ENCODE data around the gene NEDD8. TPM values are rescaled to one million over a fixed set of nuclear protein-coding genes. Genes with fewer than 3 reads are reported as not detected.
"Not testable (repeated sequence)": the region's sequence is repeated elsewhere in the genome, so short reads cannot be mapped to it uniquely, and the experiment has no call there.

The NEDD8 gene
- total RNA-seq, 1 experiment from 2014 or later: 129 TPM

DNA sequence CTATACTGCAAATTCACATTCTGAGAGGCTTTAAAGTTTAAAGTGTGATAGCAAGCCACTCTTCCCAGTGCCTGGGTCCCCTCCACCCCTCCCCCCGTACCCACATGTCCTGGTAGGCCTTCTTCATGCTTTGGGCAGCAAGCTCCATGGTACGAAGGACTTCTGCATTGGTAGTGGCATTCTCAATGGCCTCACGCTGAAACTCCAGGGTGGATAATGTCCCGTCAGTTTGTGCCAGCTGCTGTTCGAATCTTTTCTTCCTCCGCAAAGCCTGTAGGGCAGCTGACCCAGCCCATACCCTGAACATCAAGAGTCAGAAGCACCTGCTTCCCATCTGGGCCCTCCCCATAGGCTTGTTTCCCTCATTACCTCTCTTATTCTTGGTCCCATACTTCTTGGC lies 20.9 kb downstream of the NEDD8 start:
- no peak for DNase-seq (ENCODE audit: low read depth)
- in situ Hi-C loops (cut with HindIII; ENCODE audit: low pct_unique_long_range_greater_than_20kb, low sequenced_read_pairs): no loop called here

DNA sequence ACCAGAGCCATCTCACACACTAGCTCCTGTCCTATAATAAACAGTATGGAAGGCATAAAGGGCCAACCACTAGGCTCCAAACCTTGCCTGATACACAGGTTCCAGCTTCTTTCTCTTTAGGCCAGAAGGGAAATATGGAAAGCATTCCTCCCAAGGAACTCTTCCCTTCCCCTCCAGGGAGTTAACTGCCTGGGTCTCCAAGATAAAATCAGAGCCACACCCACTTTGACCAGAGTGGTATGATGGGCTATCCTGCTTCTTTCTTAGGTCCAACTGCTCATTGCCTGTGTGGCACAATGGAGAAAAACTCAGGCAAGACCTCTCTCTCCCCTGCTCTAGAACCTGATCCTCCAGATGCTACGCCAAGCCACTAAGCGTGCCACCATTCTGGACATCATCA lies 24.5 kb downstream of the NEDD8 start:
- in situ Hi-C loops (cut with HindIII; ENCODE audit: low pct_unique_long_range_greater_than_20kb, low sequenced_read_pairs): no loop called here

DNA sequence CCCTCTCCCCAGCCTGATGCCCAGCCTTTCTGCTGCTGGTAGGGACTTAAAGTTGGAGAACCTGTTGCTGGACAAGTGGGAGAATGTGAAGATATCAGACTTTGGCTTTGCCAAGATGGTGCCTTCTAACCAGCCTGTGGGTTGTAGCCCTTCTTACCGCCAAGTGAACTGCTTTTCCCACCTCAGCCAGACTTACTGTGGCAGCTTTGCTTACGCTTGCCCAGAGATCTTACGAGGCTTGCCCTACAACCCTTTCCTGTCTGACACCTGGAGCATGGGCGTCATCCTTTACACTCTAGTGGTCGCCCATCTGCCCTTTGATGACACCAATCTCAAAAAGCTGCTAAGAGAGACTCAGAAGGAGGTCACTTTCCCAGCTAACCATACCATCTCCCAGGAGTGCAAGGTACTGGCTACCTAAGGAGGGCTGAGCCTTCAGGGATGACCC lies 25.0 kb downstream of the NEDD8 start:
- in situ Hi-C loops (cut with HindIII; ENCODE audit: low pct_unique_long_range_greater_than_20kb, low sequenced_read_pairs): no loop called here
- no peak for DNase-seq (ENCODE audit: low read depth)

More for the DNA sequence above, 24.5 kb downstream of the NEDD8 start:
- no peak for DNase-seq (ENCODE audit: low read depth)

DNA sequence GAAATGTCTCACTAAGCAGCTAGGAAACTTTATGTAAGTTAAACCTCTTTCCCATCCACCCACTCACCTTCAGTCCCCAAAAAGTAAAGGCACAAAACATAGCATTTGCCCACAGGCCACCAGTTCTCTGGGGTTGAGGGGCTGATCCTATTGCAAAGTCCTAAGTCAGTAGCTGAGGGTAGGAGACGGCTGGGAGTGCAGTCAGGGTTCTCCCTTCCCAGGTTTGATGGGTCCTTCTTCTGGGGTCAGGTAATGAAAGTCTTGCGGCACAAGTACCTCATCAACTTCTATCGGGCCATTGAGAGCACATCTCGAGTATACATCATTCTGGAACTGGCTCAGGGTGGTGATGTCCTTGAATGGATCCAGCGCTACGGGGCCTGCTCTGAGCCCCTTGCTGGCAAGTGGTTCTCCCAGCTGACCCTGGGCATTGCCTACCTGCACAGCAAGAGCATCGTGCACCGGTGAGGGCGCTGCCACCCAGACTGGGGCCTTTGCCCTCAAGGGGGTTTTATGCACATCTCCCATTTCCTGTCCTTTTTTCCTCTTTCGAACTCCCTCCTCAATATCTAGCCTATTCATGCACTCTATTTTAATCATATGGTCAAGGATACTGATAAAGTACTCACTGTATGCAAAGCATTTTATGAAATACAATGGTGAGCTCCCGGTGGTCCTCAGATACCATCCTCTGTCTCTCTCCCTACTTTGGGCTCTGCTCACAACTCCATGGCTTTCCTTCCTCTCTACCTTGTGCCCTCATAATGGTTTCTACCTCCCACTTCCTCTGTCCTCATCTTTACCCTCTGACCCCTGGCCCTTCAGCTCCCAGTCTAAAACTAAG lies 25.7 kb downstream of the NEDD8 start:
- in situ Hi-C loops (cut with HindIII; ENCODE audit: low pct_unique_long_range_greater_than_20kb, low sequenced_read_pairs): no loop called here
- DNase-seq (ENCODE audit: low read depth): no peak

DNA sequence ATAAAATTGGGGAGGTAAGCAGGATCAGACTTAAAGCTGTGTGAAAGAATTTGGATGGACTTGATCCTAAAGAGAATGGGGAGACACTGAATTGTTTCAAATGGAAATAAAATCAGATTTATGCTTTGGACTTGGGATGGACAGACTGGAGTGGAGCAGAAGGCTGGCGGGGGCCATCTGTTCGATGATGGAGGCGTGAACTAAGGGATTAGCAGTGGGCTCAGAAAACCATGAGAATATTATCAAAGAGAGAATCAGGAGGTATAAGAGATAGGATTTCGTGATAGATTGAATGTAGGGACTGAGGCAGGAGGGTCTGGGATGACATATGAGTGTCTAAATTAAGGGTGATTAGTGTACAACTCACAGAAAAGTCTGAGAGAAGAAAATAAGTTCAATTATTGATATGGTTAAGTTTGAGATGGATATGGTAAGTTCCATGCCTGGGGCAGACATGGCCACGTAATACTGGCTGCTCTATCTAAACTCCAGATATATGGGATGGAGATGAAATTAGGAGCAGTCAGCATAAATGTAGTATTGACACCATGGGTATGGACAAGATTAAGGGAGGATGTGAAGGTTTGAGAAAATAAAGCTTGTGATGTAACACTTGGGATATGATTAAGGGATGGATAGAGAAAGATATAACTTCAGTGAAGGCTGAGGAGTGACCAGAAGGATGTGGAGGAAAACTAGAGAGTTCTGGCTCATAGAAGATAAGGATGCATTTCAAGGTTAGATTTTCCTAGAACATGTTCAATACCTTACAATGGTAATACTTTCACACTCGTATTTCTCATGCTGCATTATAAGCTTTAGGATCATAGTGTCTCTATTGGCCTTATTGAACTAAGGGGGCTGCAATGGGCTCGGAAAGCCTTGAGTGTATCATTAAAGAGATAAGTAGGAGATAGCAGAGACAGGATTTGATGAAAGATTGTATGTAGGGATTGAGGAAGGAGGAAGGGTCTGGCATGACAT lies 27.7 kb downstream of the NEDD8 start:
- DNase-seq (ENCODE audit: low read depth): no peak
- in situ Hi-C loops (cut with HindIII; ENCODE audit: low pct_unique_long_range_greater_than_20kb, low sequenced_read_pairs): no loop called here

DNA sequence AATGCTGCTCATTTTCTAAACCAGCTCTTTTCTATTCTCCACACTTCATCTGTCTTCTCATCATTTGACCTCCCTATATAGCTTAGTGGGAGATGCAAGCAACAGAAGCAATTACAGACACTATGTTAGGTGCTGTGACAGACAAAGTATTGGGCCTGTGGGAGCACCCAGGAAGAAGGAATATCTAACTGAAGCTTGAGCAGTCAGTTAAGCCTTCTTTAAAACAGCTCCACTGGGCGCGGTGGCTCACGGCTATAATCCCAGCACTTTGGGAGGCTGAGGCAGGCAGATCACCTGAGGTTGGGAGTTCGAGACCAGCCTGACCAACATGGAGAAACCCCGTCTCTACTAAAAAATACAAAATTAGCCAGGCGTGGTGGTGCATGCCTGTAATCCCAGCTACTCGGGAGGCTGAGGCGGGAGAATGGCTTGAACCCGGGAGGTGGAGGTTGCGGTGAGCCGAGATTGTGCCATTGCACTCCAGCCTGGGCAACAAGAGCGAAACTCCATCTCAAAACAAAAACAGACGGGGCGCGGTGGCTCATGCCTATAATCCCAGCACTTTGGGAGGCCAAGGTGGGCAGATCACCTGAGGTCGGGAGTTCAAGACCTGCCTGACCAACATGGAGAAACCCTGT lies 28.8 kb downstream of the NEDD8 start:
- in situ Hi-C loops (cut with HindIII; ENCODE audit: low pct_unique_long_range_greater_than_20kb, low sequenced_read_pairs); DNase-seq (ENCODE audit: low read depth): not testable (repeated sequence)

DNA sequence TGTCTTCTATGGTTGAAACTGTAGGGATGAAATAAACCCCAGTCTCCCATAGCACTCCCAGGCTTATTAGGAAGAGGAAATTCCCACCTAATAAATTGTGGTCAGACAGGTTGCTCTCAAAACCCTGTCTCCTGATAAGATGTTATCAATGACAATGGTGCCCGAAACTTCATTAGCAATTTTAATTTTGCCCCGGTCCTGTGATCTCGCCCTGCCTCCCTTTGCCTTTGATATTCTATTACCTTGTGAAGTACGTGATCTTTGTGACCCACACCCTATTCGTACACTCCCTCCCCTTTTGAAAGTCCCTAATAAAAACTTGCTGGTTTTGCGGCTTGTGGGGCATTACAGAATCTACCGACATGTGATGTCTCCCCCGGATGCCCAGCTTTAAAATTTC lies 29.6 kb downstream of the NEDD8 start:
- in situ Hi-C loops (cut with HindIII; ENCODE audit: low pct_unique_long_range_greater_than_20kb, low sequenced_read_pairs); DNase-seq (ENCODE audit: low read depth): not testable (repeated sequence)

DNA sequence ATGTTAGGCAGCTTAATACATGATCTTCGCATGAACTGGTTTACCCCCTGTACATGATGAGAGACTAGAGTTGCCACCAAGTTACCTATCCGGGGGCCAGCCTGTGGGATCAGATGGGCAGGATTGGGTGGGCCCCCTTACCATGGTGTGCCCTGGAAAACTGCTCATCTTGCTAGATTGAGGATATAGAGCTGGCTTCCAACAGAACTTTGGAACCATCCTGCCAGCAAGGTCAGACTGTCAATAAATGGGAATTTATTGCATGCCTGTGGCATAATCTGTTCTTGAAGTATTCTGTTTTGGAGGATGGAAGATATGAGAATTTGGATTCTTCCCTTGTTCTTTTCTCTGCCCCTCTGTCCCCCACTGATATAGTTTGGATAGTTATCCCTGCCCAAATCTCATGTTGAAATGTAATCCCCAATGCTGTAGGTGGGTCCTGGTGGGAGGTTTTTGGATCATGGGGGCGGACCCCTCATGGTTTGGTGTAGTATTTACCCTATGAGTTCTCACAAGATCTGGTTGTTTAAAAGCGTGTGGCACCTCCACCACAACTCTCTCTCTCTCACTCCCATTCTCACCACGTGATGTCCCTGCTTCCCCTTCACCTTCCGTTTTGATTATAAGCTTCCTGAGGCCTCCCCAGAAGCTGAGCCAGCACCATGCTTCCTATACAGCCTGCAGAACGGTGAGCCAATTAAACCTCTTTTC lies 33.2 kb downstream of the NEDD8 start:
- no peak for DNase-seq (ENCODE audit: low read depth)
- in situ Hi-C loops (cut with HindIII; ENCODE audit: low pct_unique_long_range_greater_than_20kb, low sequenced_read_pairs): no loop called here

DNA sequence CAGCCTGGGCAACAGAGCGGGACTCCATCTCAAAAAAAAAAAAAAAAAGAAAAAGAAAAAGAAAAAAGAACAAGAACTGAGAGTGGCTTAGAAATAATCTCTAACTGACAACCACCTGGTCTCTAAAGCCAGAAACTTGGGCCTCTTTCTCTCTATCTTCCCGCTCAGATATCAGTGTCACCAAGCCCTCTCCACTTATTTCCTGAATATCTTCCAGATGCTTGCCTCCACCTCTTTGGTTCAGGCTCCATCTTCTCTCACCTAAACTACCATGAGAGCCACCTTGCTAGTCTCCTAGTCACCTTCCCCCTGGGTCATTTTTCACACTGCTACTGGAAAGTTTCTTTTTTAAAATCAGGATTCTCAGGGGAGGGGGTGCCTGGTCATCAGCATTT lies 35.1 kb downstream of the NEDD8 start:
- in situ Hi-C loops (cut with HindIII; ENCODE audit: low pct_unique_long_range_greater_than_20kb, low sequenced_read_pairs): no loop called here
- DNase-seq (ENCODE audit: low read depth): no peak

DNA sequence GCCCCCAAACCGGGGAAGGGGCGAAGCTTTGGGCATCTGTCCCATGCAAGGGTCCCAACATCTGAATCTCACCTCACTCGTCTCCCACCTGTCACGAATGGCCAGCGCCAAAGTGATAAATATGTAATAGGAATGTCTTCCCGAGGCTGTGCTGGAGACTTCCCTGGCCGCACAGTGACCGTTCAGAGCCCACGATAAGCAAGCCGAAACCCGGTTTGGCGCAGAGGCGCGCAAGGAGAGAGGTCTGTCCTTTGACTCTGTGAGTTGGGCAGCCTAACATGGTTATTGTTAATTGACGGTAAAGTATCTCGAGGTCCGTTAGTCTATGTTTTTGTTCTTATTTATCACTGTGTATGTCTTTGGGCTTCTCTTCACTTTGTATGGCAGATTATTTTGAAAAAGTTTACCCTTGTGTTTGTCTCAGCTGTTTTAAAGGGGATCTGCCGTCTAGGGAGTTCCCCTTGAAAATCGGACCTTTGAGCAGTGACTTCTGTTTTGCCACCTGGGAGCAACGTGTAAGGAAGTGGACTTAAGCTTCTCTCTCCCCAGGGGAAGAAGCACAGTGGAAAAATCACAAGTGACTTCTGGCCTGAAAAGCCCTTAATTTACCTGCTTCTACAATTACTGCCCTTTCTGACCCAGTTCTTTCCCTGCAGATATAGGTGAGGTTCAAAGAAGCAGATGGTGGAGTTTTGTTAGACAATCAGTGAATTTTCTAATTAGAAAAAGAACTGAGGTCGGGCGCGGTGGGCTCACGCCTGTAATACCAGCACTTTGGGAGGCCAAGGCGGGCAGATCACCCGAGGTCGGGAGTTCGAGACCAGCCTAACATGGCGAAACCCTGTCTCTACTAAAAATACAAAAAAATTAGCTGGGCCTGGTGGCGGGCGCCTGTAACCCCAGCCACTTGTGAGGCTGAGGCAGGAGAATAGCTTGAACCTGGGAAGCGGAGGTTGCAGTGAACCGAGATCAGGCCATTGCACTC lies 35.8 kb downstream of the NEDD8 start:
- DNase-seq (ENCODE audit: low read depth): peak; percentile 23
- in situ Hi-C loops (cut with HindIII; ENCODE audit: low pct_unique_long_range_greater_than_20kb, low sequenced_read_pairs): no loop called here

DNA sequence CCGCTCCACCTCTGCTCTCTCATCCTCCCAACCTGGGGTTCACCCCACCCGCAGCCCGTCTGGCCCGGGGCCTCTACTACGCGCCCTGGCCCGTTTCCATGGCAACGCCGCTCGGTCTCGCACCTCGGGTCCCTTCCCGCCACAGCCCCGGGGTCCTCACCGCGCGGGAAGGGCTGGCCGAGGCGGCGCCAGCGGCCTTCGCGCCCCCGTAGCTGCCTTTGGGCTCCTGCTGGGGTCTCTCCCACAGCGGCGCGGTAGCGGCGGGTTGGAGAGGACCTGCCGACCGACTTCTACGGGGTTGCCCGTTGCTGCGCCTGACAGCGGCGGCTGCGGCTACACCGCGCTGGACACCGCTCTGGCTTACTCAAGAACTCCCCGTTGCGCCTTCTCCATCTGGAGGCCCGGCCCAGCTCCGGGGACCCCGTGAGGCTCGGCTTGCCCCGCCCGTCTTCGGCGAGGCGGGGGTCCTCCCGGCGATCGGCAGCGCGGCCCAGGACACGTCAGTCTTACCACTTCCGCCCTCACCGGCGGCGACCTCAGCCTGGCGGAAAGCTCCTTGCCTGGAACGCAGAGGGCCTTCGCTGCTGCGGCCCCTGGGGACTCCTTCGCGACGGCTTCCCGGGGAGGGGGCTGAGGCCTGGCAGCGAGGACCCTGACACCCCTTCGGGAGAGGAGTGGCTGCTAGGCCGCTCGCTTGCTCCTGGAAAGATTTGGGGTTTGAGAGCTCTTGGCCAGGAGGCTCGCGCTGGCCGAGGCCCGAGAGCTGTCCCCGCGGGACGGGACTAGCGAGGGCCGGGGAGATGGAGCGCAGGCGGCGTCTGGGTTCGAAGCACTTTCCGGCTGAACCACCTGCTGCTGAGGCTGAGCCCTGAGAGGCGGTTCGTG lies 36.7 kb downstream of the NEDD8 start, which contains the start of gene TM9SF1:
TM9SF1 (minus strand) TSS at position 256 of the 885 bp plus-strand sequence. CDS start 422 bp downstream, outside the sequence.
- in situ Hi-C loops (cut with HindIII; ENCODE audit: low pct_unique_long_range_greater_than_20kb, low sequenced_read_pairs): no loop called here
- DNase-seq (ENCODE audit: low read depth): peak; percentile 81

DNA sequence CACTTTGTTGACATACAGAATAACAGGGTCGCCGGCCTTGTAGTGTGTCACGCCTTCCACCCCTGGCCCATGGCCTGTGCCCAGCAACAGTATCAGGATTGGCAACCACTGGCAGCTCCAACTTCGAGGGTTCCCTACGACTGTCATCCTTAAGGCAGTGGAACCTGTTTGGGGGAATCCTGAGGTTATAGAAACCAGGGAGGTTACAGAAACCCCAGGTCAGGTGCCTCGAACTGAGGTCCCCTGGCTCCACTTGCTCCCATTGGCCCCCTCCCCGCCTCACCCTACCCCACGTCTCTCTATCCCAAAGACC lies 37.3 kb downstream of the NEDD8 start:
- in situ Hi-C loops (cut with HindIII; ENCODE audit: low pct_unique_long_range_greater_than_20kb, low sequenced_read_pairs): no loop called here
- no peak for DNase-seq (ENCODE audit: low read depth)

DNA sequence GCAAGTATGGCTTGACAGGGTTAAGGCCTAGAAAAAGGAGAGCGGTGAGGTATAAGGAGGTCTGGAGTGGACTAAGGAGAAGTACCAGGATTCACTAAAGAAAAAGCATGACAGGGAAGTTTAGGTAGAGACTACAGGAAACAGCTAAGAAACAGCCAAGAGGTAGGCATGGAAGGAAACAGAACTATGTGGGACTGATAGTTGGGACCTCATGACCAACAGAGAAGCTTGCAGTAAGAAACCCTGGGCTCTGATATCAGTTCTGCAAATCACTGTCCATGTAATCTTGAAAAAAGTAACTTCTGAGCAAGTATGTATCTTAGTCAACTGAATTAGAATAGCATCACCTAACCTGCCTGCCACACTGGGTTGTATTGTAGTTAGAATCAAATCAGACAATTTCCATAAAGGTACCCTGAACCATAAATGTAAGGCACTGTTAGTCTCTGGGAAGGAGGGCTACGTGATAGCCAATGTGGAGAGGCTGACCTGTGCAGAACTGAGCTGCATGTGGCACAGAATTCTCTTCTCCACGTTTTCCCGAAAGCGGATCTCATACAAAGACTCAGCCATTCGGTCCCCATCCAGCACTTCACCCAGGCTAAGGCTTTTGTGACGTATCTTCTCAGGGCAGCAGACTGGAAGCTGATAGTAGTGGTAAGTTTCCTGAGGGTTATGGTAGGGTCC lies 37.8 kb downstream of the NEDD8 start:
- in situ Hi-C loops (cut with HindIII; ENCODE audit: low pct_unique_long_range_greater_than_20kb, low sequenced_read_pairs): no loop called here
- no peak for DNase-seq (ENCODE audit: low read depth)

DNA sequence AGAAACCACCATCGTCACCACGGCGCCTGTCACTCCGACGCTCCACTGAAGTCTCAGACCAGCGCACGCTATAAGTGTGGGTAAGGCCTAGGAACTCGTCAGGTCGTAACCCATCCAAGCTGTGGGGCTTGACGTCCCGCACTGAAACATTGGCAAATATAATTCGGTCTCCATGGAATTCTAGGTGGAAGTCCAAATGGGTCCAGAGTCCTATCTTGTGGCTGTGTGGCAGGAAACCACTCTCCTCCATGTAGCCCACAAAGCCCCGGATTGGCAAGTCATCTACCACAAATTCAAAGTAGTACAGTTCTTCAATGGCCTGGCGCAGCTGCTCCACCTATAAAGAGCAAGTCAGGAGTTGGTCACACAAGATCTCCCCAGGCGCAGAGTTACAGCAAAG lies 39.2 kb downstream of the NEDD8 start:
- no peak for DNase-seq (ENCODE audit: low read depth)
- in situ Hi-C loops (cut with HindIII; ENCODE audit: low pct_unique_long_range_greater_than_20kb, low sequenced_read_pairs): no loop called here

DNA sequence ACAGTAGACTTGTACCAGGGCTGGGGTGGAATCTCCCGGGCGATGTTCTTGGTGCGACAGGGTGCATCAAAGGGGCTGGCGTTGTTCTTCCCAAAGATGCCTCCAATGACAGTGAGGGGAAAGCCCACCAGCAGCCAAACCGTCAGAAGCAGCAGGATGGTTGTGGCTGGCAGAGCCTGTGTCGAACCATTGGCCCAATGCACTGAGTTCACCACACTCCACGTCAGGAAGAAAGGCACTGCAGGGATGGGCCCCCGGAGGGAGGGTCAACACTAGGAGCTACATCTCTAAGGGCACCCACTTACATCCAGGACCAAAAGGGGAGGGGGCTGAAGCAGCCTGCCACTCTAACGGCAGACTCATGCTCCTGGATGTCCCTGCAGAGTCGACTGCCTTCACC lies 41.8 kb downstream of the NEDD8 start:
- DNase-seq (ENCODE audit: low read depth): no peak

DNA sequence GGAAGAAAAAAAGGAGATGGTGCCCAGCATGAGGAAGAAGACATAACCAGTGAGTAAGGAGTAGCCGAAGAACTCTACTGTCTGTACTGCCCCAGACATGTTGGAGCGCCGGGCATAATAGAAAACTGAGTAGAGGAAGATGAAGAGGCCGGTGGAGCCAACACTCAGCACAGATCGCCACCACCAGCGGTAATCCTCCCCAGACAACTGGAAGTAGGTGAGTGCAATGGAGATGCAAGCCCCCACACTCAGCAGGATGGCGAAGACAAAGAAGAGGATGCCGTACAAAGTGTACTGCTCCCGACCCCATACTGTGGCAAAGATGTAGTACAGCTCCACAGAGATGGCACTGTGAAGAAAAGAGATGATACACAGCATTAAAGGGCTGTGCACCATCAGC lies 42.7 kb downstream of the NEDD8 start:
- no peak for DNase-seq (ENCODE audit: low read depth)
- in situ Hi-C loops (cut with HindIII; ENCODE audit: low pct_unique_long_range_greater_than_20kb, low sequenced_read_pairs): no loop called here

More for the DNA sequence above, 41.8 kb downstream of the NEDD8 start:
- in situ Hi-C loops (cut with HindIII; ENCODE audit: low pct_unique_long_range_greater_than_20kb, low sequenced_read_pairs): no loop called here

Measured in Caki2 (cell line).